SU-DHL-6 (cell line): ENCODE measurements around the gene NFIB.

ENCODE experiments used
- H2AFZ ChIP-seq: fragments of 200-600 bp; sonication (generic); 2 replicates; pipeline ENCODE4 v1.6.1; 2014; ENCODE audit warnings: low read depth, mild to moderate bottlenecking, moderate library complexity, mixed read lengths, antibody characterized with exemption, low read length; ENCODE audit not compliant: severe bottlenecking
- H3F3A ChIP-seq: fragments of 200-600 bp; shearing (Covaris generic); 2 replicates; pipeline ENCODE4 v1.6.0; 2016; ENCODE audit warnings: antibody characterized with exemption, mild to moderate bottlenecking; ENCODE audit not compliant: insufficient read depth
- H3K27ac ChIP-seq: fragments of 200-600 bp; sonication (generic); 2 replicates; pipeline ENCODE4 v1.5.1; 2016; ENCODE audit warnings: low read depth, mild to moderate bottlenecking, low read length, moderate library complexity, mixed read lengths
- H3K27me3 ChIP-seq: fragments of 200-600 bp; sonication (generic), shearing (Covaris generic); 2 replicates; pipeline ENCODE4 v1.6.0; 2014; ENCODE audit warnings: mild to moderate bottlenecking, low read length
- H3K36me3 ChIP-seq: fragments of 200-600 bp; sonication (generic); 2 replicates; pipeline ENCODE4 v1.6.1; 2014; ENCODE audit warnings: mild to moderate bottlenecking, low read length, mixed read lengths
- H3K4me2 ChIP-seq: fragments of 300-600, 200-600 bp; shearing (Covaris generic), sonication (generic); 2 replicates; pipeline ENCODE4 v1.6.0; 2014; ENCODE audit warnings: low read length, low read depth, mild to moderate bottlenecking; ENCODE audit not compliant: poor library complexity, severe bottlenecking
- H3K4me3 ChIP-seq: fragments of 200-600 bp; sonication (generic); 2 replicates; pipeline ENCODE4 v1.5.1; 2014; ENCODE audit warnings: antibody characterized with exemption, low read length, mild to moderate bottlenecking, mixed read lengths; ENCODE audit not compliant: insufficient read depth, poor library complexity, severe bottlenecking
- H3K79me2 ChIP-seq: fragments of 200-600 bp; sonication (generic); 2 replicates; pipeline ENCODE4 v1.6.1; 2014; ENCODE audit warnings: mild to moderate bottlenecking, low read length, moderate library complexity; ENCODE audit not compliant: insufficient read depth
- H3K9ac ChIP-seq: fragments of 200-600 bp; sonication (generic); 2 replicates; pipeline ENCODE4 v1.7.0; 2014; ENCODE audit warnings: mild to moderate bottlenecking, low read length
- H3K9me2 ChIP-seq: fragments of 200-600 bp; sonication (generic); replicated peaks from 2 replicates; pipeline ENCODE4 v1.6.1; 2014; ENCODE audit warnings: low read length; ENCODE audit not compliant: insufficient read depth
- H3K9me3 ChIP-seq: fragments of 200-600 bp; sonication (generic); 2 replicates; pipeline ENCODE4 v1.6.1; 2014; ENCODE audit warnings: low read length, mixed read lengths; ENCODE audit not compliant: insufficient read depth
- H4K20me1 ChIP-seq: fragments of 200-600 bp; sonication (generic); 2 replicates; pipeline ENCODE4 v1.6.1; 2014; ENCODE audit warnings: low read depth, mild to moderate bottlenecking, antibody characterized with exemption, low read length, moderate library complexity, mixed read lengths
- CTCF ChIP-seq: fragments of 200-600 bp; sonication (generic); IDR thresholded peaks from one replicate; pipeline ENCODE4 v1.5.1; 2017; ENCODE audit warnings: antibody characterized with exemption, mild to moderate bottlenecking, low read length, moderate library complexity; ENCODE audit not compliant: insufficient read depth, poor library complexity, severe bottlenecking
- EZH2phosphoT487 ChIP-seq: fragments of 200-600 bp; sonication (generic), shearing (Covaris generic); conservative IDR thresholded peaks from 2 replicates; pipeline ENCODE4 v1.6.1; 2018; ENCODE audit warnings: mild to moderate bottlenecking, antibody characterized with exemption, low read length, moderate library complexity, mixed read lengths

Gene NFIB

GRCh38 chr9:14342736-14343135, 28.8 kb upstream of the NFIB start:
- H3K27me3 ChIP-seq, result 0 out of 2 replicates have a peak, but pooled peaks cover 4% of the 10 kb centered on the region
- H3K9me2 ChIP-seq, result no peaks in the 10 kb centered on the region
- no peak overlapping the region for H3K4me2 ChIP-seq
- H4K20me1 ChIP-seq, result no peaks in the 10 kb centered on the region
- H3K36me3 ChIP-seq, result no peaks in the 10 kb centered on the region
- H3F3A ChIP-seq, result no peaks in the 10 kb centered on the region
- H2AFZ ChIP-seq, result no peak overlapping the region
- H3K9me3 ChIP-seq, result no peaks in the 10 kb centered on the region
- H3K4me3 ChIP-seq, result no peak overlapping the region
- H3K27ac ChIP-seq, result no peak overlapping the region
- TF ChIP-seq EZH2phosphoT487 (0 out of 2 replicates have a peak, but pooled peaks have one; percentile 25), CTCF (no peak)
- no peaks in the 10 kb centered on the region for H3K79me2 ChIP-seq
- H3K9ac ChIP-seq, result no peak overlapping the region

- Histone ChIP-seq H3K27me3 (0 out of 2 replicates have a peak, but pooled peaks cover 7% of the 10 kb centered on the region), H3F3A (no peaks in the 10 kb centered on the region), H2AFZ (no peak overlapping the region), H3K9me3 (no peaks in the 10 kb centered on the region), H3K4me2 (no peak overlapping the region), H3K4me3 (no peak overlapping the region), H3K79me2 (no peaks in the 10 kb centered on the region), H3K36me3 (no peaks in the 10 kb centered on the region), H4K20me1 (no peaks in the 10 kb centered on the region), H3K9me2 (no peaks in the 10 kb centered on the region), H3K9ac (no peak overlapping the region), H3K27ac (no peak overlapping the region)
- TF ChIP-seq CTCF (no peak), EZH2phosphoT487 (no peak)
These were observed 27.6 kb upstream of the NFIB start for GRCh38 chr9:14341437-14342122.

GRCh38 chr9:14340994-14341393, 27.1 kb upstream of the NFIB start:
- no peaks in the 10 kb centered on the region for H3K36me3 ChIP-seq
- H3K27ac ChIP-seq, result no peak overlapping the region
- no peaks in the 10 kb centered on the region for H3K9me3 ChIP-seq
- H3K4me3 ChIP-seq, result no peak overlapping the region
- H3K4me2 ChIP-seq, result no peak overlapping the region
- no peaks in the 10 kb centered on the region for H3K9me2 ChIP-seq
- no peak overlapping the region for H2AFZ ChIP-seq
- 0 out of 2 replicates have a peak, but pooled peaks cover 7% of the 10 kb centered on the region for H3K27me3 ChIP-seq
- no peak overlapping the region for H3K9ac ChIP-seq
- H3F3A ChIP-seq, result no peaks in the 10 kb centered on the region
- H4K20me1 ChIP-seq, result no peaks in the 10 kb centered on the region
- no peaks in the 10 kb centered on the region for H3K79me2 ChIP-seq
- TF ChIP-seq EZH2phosphoT487, result no peak
- no peak for TF ChIP-seq CTCF
